K562 (cell line): ENCODE results near the gene C17orf113. TPM values are rescaled to one million over a fixed set of nuclear protein-coding genes. Genes with fewer than 3 reads are reported as not detected.

Experiments used
- ADNP ChIP-seq: fragments of 200-800 bp; sonication (Bioruptor generic); IDR thresholded peaks from 2 replicates; pipeline ENCODE4 v1.6.1; 2016; ENCODE audit warnings: missing genetic modification characterization, missing compliant biosample characterization
- ARNT ChIP-seq, 2 experiments: fragments of 450-650 bp; IDR thresholded peaks; 2 replicates each; pipeline ENCODE4 v1.6.1; 2016; ENCODE audit warnings: mild to moderate bottlenecking in 1 of 2
- ELF1 ChIP-seq: fragments of 200-800 bp; sonication (Bioruptor generic); IDR thresholded peaks from 2 replicates; pipeline ENCODE4 v1.6.1; 2016; ENCODE audit warnings: missing genetic modification characterization, missing compliant biosample characterization
- EWSR1 ChIP-seq: fragments of 450-650 bp; IDR thresholded peaks from 2 replicates; pipeline ENCODE4 v1.6.1; 2018; ENCODE audit warnings: borderline replicate concordance, mild to moderate bottlenecking, low read depth, moderate library complexity; ENCODE audit not compliant: partially characterized antibody
- GABPB1 ChIP-seq: sonication (generic); formaldehyde crosslinking; IDR thresholded peaks from 2 replicates; pipeline ENCODE4 v1.8.0; 2022; ENCODE audit warnings: mild to moderate bottlenecking, missing genetic modification reagents
- HLTF ChIP-seq: fragments of 450-650 bp; IDR thresholded peaks from 2 replicates; pipeline ENCODE4 v1.6.1; 2016
- MCM2 ChIP-seq: fragments of 450-650 bp; IDR thresholded peaks from 2 replicates; pipeline ENCODE4 v1.6.1; 2017; ENCODE audit warnings: low read depth, mild to moderate bottlenecking
- NFIC ChIP-seq: fragments of 450-650 bp; IDR thresholded peaks from 2 replicates; pipeline ENCODE4 v1.6.1; 2017; ENCODE audit warnings: mild to moderate bottlenecking, inconsistent platforms
- NR2F6 ChIP-seq: fragments of 450-650 bp; formaldehyde crosslinking; IDR thresholded peaks from 2 replicates; pipeline ENCODE4 v1.4.0; 2020; ENCODE audit warnings: mild to moderate bottlenecking
- PATZ1 ChIP-seq: fragments of 250-450 bp; sonication (Bioruptor Pico); IDR thresholded peaks from 2 replicates; pipeline ENCODE4 v1.5.0; 2020; ENCODE audit warnings: mild to moderate bottlenecking, borderline replicate concordance
- POLR2G ChIP-seq: fragments of 200-400 bp; formaldehyde crosslinking; IDR thresholded peaks from 2 replicates; pipeline ENCODE4 v1.6.1; 2017; ENCODE audit warnings: low read depth, mild to moderate bottlenecking, antibody characterized with exemption, low read length, moderate library complexity
- PTBP1 ChIP-seq: fragments of 200-400 bp; formaldehyde crosslinking; IDR thresholded peaks from 2 replicates; pipeline ENCODE4 v1.6.1; 2017; ENCODE audit warnings: low read depth, low read length
- RBM22 ChIP-seq: fragments of 200-400 bp; formaldehyde crosslinking; IDR thresholded peaks from 2 replicates; pipeline ENCODE4 v1.6.1; 2018; ENCODE audit warnings: low read length, low read depth; ENCODE audit not compliant: poor library complexity, severe bottlenecking
- RFX1 ChIP-seq: fragments of 450-650 bp; IDR thresholded peaks from 2 replicates; pipeline ENCODE4 v1.6.1; 2016; ENCODE audit warnings: mild to moderate bottlenecking, moderate library complexity
- TEAD1 ChIP-seq, 2 experiments: fragments of 450-650 bp in 1 of 2; sonication (generic) in 1 of 2; formaldehyde crosslinking; IDR thresholded peaks; 2 replicates each; pipeline versions ENCODE4 v1.4.0 to v1.8.0; 2020 to 2022; ENCODE audit warnings: mild to moderate bottlenecking in 2 of 2, missing genetic modification reagents in 1 of 2
- THAP7 ChIP-seq: fragments of 250-450 bp; sonication (Bioruptor Pico); IDR thresholded peaks from 2 replicates; pipeline ENCODE4 v1.5.0; 2021
- ZBTB2 ChIP-seq: fragments of 450-650 bp; IDR thresholded peaks from 2 replicates; pipeline ENCODE4 v1.6.1; 2016; ENCODE audit warnings: antibody characterized with exemption
- ZNF277 ChIP-seq: fragments of 250-450 bp; sonication (Bioruptor Pico); IDR thresholded peaks from 2 replicates; pipeline ENCODE4 v1.8.0; 2022; ENCODE audit warnings: inconsistent platforms, mild to moderate bottlenecking, moderate library complexity, borderline replicate concordance
- ZNF639 ChIP-seq, 2 experiments: fragments of 200-800 bp in 1 of 2; sonication (Bioruptor generic) in 1 of 2; sonication (generic) in 1 of 2; formaldehyde crosslinking in 1 of 2; IDR thresholded peaks in 1 of 2; conservative IDR thresholded peaks in 1 of 2; 2 replicates each; pipeline versions ENCODE4 v1.5.0 to v1.6.1; 2016 to 2020; ENCODE audit warnings: missing compliant biosample characterization in 1 of 2, missing genetic modification characterization in 1 of 2, missing genetic modification reagents in 1 of 2
- polyA plus RNA-seq, 8 experiments: library from polyadenylated mRNA; depleted of rRNA in 4 of 8; stranded (reverse) in 5 of 8; unstranded in 3 of 8; fragments of >200 nt; fragmentation: Nextera tagmentation in 2 of 8; fragmentation: Illumina TruSeq in 1 of 8; extraction: Ambion mirVana in 2 of 8; extraction: Trizol in 1 of 8; gene quantifications; 2 replicates each; pipeline versions ENCODE4 v1.2.1 to v1.2.3, GENCODE V29; 2011 to 2014; ENCODE audit warnings: inconsistent platforms in 1 of 8, missing spikeins in 1 of 8
- total RNA-seq, 7 experiments: library from RNA; depleted of rRNA in 6 of 7; stranded (reverse); fragments of >200 nt in 6 of 7; fragmentation: Illumina TruSeq in 2 of 7; extraction: Trizol in 2 of 7; gene quantifications; 2 replicates each; pipeline versions ENCODE4 v1.2.1 to v1.2.3, GENCODE V29; 2011 to 2021; ENCODE audit warnings: low replicate concordance in 1 of 7

C17orf113 gene
- total and polyA plus RNA-seq, 9 of the 15 experiments (the other 6 are each of a cell fraction or from before 2014, with no cell fraction given), result 0.10 to 1.2 (median 0.31) TPM

GRCh38 chr17:42016941-42017865 lies 33.2 kb downstream of the C17orf113 start, which contains the start of gene DNAJC7 (continued):
- 0 out of 2 replicates have a peak, but pooled peaks have one; percentile 45 for TF ChIP-seq THAP7 (CRISPR knock-in tag)
- TF ChIP-seq EWSR1, result no peak
- TF ChIP-seq PTBP1, result no peak
- peak; percentile 80 for TF ChIP-seq RBM22
- TF ChIP-seq ELF1 (tag), result peak; percentile 93
- no peak for TF ChIP-seq ZNF277
- TF ChIP-seq POLR2G, result peak; percentile 98
- no peak for TF ChIP-seq ADNP (tag)
- TF ChIP-seq HLTF, result 0 out of 2 replicates have a peak, but pooled peaks have one; percentile 62
- peak in 1 of 2 experiments; percentile 100; a peak in 2 of 4 replicates for TF ChIP-seq ZNF639 (CRISPR knock-in tag; conservative IDR thresholded peaks at IDR 0.05 in 1 of 2, IDR thresholded peaks at IDR 0.05 in 1 of 2)
- TF ChIP-seq RFX1, result peak; percentile 94
- peak; percentile 38; the same call in 1 of the 2 replicates for TF ChIP-seq NR2F6 (CRISPR knock-in tag)
- peak in 1 of 2 experiments; percentile 80; a peak in 2 of 4 replicates for TF ChIP-seq TEAD1 (CRISPR knock-in tag; IDR thresholded peaks at IDR 0.05)
- peak; percentile 93 for TF ChIP-seq ZBTB2
- TF ChIP-seq PATZ1 (CRISPR knock-in tag), result peak; percentile 50; the same call in 1 of the 2 replicates
- no peak for TF ChIP-seq MCM2
- TF ChIP-seq GABPB1 (CRISPR knock-in tag), result peak; percentile 95
- TF ChIP-seq NFIC, result peak; percentile 20; the same call in 1 of the 2 replicates
- 0 out of 4 replicates have a peak, but pooled peaks have one; percentile 18 for TF ChIP-seq ARNT (IDR thresholded peaks at IDR 0.05)
